Measurements from ENCODE around the gene NOS3. TPM values are rescaled to one million over a fixed set of nuclear protein-coding genes. Genes with fewer than 3 reads are reported as not detected.
A peak's percentile ranks its signal among the peaks of the same experiment; 100 is the strongest.

Gene NOS3
- total RNA-seq, 2 experiments from 2014 or later, result 5.4 to 6.2 TPM

GRCh38 chr7:150983893-150984368 is 6.9 kb upstream of the NOS3 start:
- peaks cover 47% of the 10 kb centered on the region for H3K27me3 Mint-ChIP-seq

DNA sequence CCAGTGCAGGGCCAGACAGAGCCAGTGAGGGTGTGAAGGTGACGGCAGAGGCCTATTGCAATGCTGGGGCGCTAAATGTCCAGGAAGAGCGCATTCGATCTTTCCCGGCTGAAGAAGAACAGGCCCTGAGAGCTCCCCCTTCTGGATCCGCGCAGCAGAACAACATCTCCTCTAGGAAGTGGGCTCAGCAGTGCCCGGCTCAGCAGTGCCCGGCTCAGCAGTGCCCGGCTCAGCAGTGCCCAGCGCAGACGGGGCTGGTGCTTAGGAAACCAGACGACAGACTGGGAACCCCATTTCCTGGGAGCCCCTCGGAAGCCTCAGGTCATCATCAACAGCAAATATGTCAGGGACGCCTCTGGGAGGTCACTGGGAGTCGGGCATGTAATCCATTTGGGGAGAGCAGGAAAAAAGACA is 4.7 kb upstream of the NOS3 start:
- Mint-ChIP-seq H3K36me3 (ENCODE audit: low read depth) (no peaks in the 10 kb centered on the region), H3K27ac (no peak overlapping the region), H3K9me3 (peaks cover 12% of the 10 kb centered on the region), H3K27me3 (peaks cover 34% of the 10 kb centered on the region), H3K4me3 (no peak overlapping the region), H3K4me1 (ENCODE audit: low read depth) (peaks cover 15% of the 10 kb centered on the region)
- peak; percentile 65 for ATAC-seq
- intact Hi-C loops (cut with micrococcal nuclease), result loop anchor here (10.0 kb wide), 1 partner anchor 201 kb away; no protein-coding TSS in a partner anchor
- peak; percentile 78 for DNase-seq
- ChIA-PET CTCF (interaction anchor here (0.8 to 6.0 kb wide), 34 partner anchors 8 to 536 kb away, joined by 3 to 96 read pairs (median 5); partner anchors contain the start of genes ABCB8 and GIMAP8), POLR2A (interaction anchor here (1.0 to 1.4 kb wide), 2 partner anchors 8 to 16 kb away, joined by 3 read pairs; no protein-coding TSS in a partner anchor)
- TF ChIP-seq, protein P1, sequence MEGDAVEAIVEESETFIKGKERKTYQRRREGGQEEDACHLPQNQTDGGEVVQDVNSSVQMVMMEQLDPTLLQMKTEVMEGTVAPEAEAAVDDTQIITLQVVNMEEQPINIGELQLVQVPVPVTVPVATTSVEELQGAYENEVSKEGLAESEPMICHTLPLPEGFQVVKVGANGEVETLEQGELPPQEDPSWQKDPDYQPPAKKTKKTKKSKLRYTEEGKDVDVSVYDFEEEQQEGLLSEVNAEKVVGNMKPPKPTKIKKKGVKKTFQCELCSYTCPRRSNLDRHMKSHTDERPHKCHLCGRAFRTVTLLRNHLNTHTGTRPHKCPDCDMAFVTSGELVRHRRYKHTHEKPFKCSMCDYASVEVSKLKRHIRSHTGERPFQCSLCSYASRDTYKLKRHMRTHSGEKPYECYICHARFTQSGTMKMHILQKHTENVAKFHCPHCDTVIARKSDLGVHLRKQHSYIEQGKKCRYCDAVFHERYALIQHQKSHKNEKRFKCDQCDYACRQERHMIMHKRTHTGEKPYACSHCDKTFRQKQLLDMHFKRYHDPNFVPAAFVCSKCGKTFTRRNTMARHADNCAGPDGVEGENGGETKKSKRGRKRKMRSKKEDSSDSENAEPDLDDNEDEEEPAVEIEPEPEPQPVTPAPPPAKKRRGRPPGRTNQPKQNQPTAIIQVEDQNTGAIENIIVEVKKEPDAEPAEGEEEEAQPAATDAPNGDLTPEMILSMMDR (IDR thresholded peaks at IDR 0.05), result peak; percentile 75

More at GRCh38 chr7:150983893-150984368, 6.9 kb upstream of the NOS3 start:
- H3K4me1 Mint-ChIP-seq (ENCODE audit: low read depth), result peaks cover 22% of the 10 kb centered on the region
- TF ChIP-seq, protein P1 (IDR thresholded peaks at IDR 0.05), result no peak
- H3K27ac Mint-ChIP-seq, result no peak overlapping the region
- H3K9me3 Mint-ChIP-seq, result no peaks in the 10 kb centered on the region
- DNase-seq, result peak; percentile 54
- no peak overlapping the region for H3K4me3 Mint-ChIP-seq
- intact Hi-C loops (cut with micrococcal nuclease), result loop anchor here (10.0 kb wide), 1 partner anchor 199 kb away; no protein-coding TSS in a partner anchor
- ChIA-PET CTCF (interaction anchor here (0.6 to 6.0 kb wide), 19 partner anchors 9 to 214 kb away, joined by 3 to 96 read pairs (median 6); no protein-coding TSS in a partner anchor), POLR2A (interaction anchor here (0.6 kb wide), 1 partner anchor 598 kb away, joined by 3 read pairs; no protein-coding TSS in a partner anchor)
- ATAC-seq, result no peak
- H3K36me3 Mint-ChIP-seq (ENCODE audit: low read depth), result no peaks in the 10 kb centered on the region

DNA sequence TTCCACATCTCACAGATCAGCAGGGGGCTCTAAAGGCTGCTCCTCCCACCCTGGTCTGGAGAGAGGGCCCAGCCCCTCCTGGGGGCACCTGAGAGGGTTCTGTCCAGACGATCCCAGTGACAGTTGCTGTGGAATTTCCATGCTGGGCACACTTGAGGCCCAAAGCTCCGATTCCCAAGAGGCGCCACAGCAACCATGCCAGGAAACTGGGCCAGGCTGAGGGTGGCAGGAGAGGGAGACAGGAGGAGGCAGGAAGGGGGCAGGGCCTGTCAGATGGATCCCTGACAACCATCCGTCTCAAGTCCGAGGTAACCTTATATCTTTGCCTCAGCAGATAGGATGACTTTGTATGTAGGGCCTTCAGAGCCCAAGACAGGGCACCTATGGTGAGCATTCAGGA is 4.3 kb upstream of the NOS3 start:
- peaks cover 29% of the 10 kb centered on the region for H3K27me3 Mint-ChIP-seq
- ChIA-PET POLR2A (no interaction called here), CTCF (interaction anchor here (0.8 to 6.0 kb wide), 26 partner anchors 8 to 222 kb away, joined by 3 to 96 read pairs (median 5); no protein-coding TSS in a partner anchor)
- H3K4me3 Mint-ChIP-seq, result no peak overlapping the region
- no peaks in the 10 kb centered on the region for H3K36me3 Mint-ChIP-seq (ENCODE audit: low read depth)
- no peak overlapping the region for H3K27ac Mint-ChIP-seq
- peaks cover 15% of the 10 kb centered on the region for H3K4me1 Mint-ChIP-seq (ENCODE audit: low read depth)
- intact Hi-C loops (cut with micrococcal nuclease), result loop anchor here (10.0 kb wide), 1 partner anchor 202 kb away; no protein-coding TSS in a partner anchor
- TF ChIP-seq, protein P1 (IDR thresholded peaks at IDR 0.05), result no peak
- DNase-seq (no peak), ATAC-seq (no peak)
- H3K9me3 Mint-ChIP-seq, result peaks cover 14% of the 10 kb centered on the region

GRCh38 chr7:150988230-150989226 is 2.3 kb upstream of the NOS3 start:
- ChIA-PET POLR2A (no interaction called here), CTCF (interaction anchor here (0.6 to 3.4 kb wide), 20 partner anchors 9 to 561 kb away, joined by 3 to 19 read pairs (median 4); no protein-coding TSS in a partner anchor)
- TF ChIP-seq, protein P1 (IDR thresholded peaks at IDR 0.05), result peak; percentile 91
- Mint-ChIP-seq H3K27ac (no peak overlapping the region), H3K4me1 (ENCODE audit: low read depth) (peaks cover 15% of the 10 kb centered on the region), H3K9me3 (peaks cover 16% of the 10 kb centered on the region), H3K27me3 (peaks cover 16% of the 10 kb centered on the region), H3K4me3 (no peak overlapping the region), H3K36me3 (ENCODE audit: low read depth) (no peaks in the 10 kb centered on the region)
- ATAC-seq (peak; percentile 76), DNase-seq (peak; percentile 79)
- intact Hi-C loops (cut with micrococcal nuclease), result loop anchor here (2.0 to 10.0 kb wide), 2 partner anchors 90 to 204 kb away; no protein-coding TSS in a partner anchor
